Nephron (organoid): ENCODE results near the gene CKLF.
A peak's percentile ranks its signal among the peaks of the same experiment; 100 is the strongest.

Source experiments
- H3K27ac Mint-ChIP-seq, 3 experiments: 2 replicates each; pipeline ENCODE4 v1.8.0; 2020; ENCODE audit warnings: mixed read lengths in 3 of 3, mild to moderate bottlenecking in 2 of 3, moderate library complexity in 1 of 3
- H3K27me3 Mint-ChIP-seq: 2 replicates; pipeline ENCODE4 v1.8.0; 2021; ENCODE audit warnings: low read depth, mild to moderate bottlenecking, moderate library complexity, mixed read lengths
- H3K36me3 Mint-ChIP-seq: 2 replicates; pipeline ENCODE4 v1.8.0; 2020; ENCODE audit warnings: low read depth, mixed read lengths
- H3K4me1 Mint-ChIP-seq: 2 replicates; pipeline ENCODE4 v1.8.0; 2020; ENCODE audit warnings: mixed read lengths
- H3K4me3 Mint-ChIP-seq, 3 experiments: 2 replicates each; pipeline ENCODE4 v1.8.0; 2020; ENCODE audit warnings: mild to moderate bottlenecking in 3 of 3, mixed read lengths in 3 of 3, moderate library complexity in 2 of 3
- H3K9me3 Mint-ChIP-seq: 2 replicates; pipeline ENCODE4 v1.8.0; 2020; ENCODE audit warnings: mixed read lengths
- CTCF ChIP-seq, 3 experiments: fragments of 200-600 bp; sonication (generic); IDR thresholded peaks; one replicate each; pipeline ENCODE4 v1.5.0; 2021; ENCODE audit warnings: antibody characterized with exemption in 3 of 3; ENCODE audit not compliant: unreplicated experiment in 3 of 3

CKLF gene

GRCh38 chr16:66587881-66588600, 35.7 kb downstream of the CKLF start:
- Mint-ChIP-seq H3K4me1 (peaks cover 8% of the 10 kb centered on the region), H3K27ac (peak overlapping the region in 1 of 3 experiments; percentile 48), H3K4me3 (no peak overlapping the region), H3K36me3 (no peaks in the 10 kb centered on the region), H3K9me3 (no peaks in the 10 kb centered on the region), H3K27me3 (no peaks in the 10 kb centered on the region)
- no peak for TF ChIP-seq CTCF (IDR thresholded peaks at IDR 0.05; ENCODE audit: unreplicated experiment in 3 of 3)

DNA sequence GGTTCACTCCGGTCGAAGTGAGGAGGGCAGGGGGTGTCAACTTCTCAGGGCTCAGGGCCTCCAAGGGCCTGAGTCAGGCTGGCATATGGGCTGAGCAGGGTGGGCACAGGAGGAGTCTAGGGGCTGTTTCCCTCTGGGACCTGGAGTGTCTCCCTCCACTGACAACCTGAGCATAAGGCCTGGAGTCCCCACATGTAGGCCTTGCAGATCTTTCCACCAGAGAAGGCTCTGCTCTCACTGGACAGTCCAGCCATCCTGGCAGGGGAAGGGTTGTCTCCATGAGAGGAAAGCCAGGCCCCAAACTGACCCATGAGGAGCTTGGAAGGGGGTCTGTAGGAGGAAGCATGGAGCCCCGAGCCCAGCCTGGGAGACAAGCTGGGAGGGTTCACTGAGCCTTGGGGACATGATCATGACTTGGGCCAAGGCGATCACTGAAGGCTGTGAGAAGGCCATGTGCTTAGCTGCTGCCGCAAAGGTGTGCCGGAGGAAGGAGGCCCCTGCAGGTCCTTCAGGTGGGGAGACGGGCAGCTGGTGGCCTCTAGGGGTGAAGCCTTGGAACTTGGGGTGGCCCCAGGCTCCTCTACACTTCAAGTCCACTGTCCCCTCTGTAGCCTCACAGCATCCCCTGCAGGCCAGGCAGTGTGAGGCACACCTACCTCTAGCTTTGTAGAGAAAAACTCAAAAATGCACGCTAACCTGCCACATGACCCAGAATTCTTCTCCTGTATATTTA, 36.8 kb downstream of the CKLF start:
- Mint-ChIP-seq H3K27ac (peak overlapping the region in 1 of 3 experiments; percentile 43), H3K36me3 (no peaks in the 10 kb centered on the region), H3K4me3 (no peak overlapping the region), H3K4me1 (peaks cover 8% of the 10 kb centered on the region), H3K9me3 (no peaks in the 10 kb centered on the region), H3K27me3 (no peaks in the 10 kb centered on the region)
- TF ChIP-seq CTCF (IDR thresholded peaks at IDR 0.05; ENCODE audit: unreplicated experiment in 3 of 3), result peak in 2 of 3 experiments; percentile 12 to 20

DNA sequence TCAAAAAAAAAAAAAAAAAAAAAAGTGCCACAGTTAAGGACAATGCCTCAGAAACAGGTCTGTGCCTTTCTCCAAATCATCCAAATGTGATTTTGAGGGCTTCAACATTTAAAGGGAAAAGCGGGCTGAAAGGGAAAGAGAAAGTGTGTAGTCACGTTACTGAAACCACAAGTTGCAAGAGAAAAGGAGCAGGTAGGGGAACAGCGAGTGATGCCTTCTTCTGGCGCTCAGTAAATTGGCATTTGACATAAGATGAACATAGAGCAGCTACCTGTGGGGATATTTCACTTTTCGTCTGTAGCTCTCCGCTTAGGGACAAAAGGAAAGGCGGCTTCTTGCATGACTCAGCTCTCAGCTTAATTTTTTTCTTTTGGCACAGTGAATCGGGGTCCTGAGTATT, 37.9 kb downstream of the CKLF start:
- peak overlapping the region in 1 of 3 experiments; percentile 5 for H3K27ac Mint-ChIP-seq
- TF ChIP-seq CTCF (IDR thresholded peaks at IDR 0.05; ENCODE audit: unreplicated experiment in 3 of 3), result no peak
- no peaks in the 10 kb centered on the region for H3K9me3 Mint-ChIP-seq
- H3K36me3 Mint-ChIP-seq, result no peaks in the 10 kb centered on the region
- H3K4me3 Mint-ChIP-seq, result no peak overlapping the region
- H3K27me3 Mint-ChIP-seq, result no peaks in the 10 kb centered on the region
- H3K4me1 Mint-ChIP-seq, result peaks cover 6% of the 10 kb centered on the region

DNA sequence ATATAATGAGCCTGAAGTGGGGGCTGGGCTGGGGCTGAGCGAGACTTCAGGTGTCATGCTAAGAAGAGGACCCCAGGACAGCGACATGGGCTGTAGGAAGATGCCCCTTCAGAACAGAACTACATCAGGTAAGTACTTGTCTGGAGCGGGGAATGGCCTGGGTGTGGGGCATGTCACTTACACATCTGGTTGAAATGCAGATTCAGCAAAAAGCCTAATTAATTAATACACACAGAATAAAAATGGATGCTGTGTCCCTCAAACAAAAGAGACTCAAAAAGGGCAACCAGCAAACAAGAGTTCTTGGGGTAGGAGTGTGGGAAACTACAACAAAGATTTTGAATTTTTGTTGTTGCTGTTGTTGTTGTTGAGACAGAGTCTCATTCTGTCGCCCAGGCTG, 38.6 kb downstream of the CKLF start:
- Mint-ChIP-seq H3K27ac (no peak overlapping the region), H3K36me3 (no peaks in the 10 kb centered on the region), H3K9me3 (no peaks in the 10 kb centered on the region), H3K27me3 (no peaks in the 10 kb centered on the region), H3K4me1 (no peaks in the 10 kb centered on the region), H3K4me3 (no peak overlapping the region)
- TF ChIP-seq CTCF (IDR thresholded peaks at IDR 0.05; ENCODE audit: unreplicated experiment in 3 of 3), result no peak

GRCh38 chr16:66592241-66592640, 39.9 kb downstream of the CKLF start:
- Mint-ChIP-seq H3K4me1 (no peaks in the 10 kb centered on the region), H3K36me3 (no peaks in the 10 kb centered on the region), H3K4me3 (no peak overlapping the region), H3K9me3 (no peaks in the 10 kb centered on the region), H3K27me3 (no peaks in the 10 kb centered on the region), H3K27ac (no peak overlapping the region)
- no peak for TF ChIP-seq CTCF (IDR thresholded peaks at IDR 0.05; ENCODE audit: unreplicated experiment in 3 of 3)
